ENCODE data around the gene KCNAB1.
"Not testable (repeated sequence)": the region's sequence is repeated elsewhere in the genome, so short reads cannot be mapped to it uniquely, and the experiment has no call there.

The KCNAB1 gene

GRCh38 chr3:156226676-156227420 lies 106.5 kb downstream of the KCNAB1 start:
- no peak for DNase-seq

- no peak for DNase-seq
Observed at GRCh38 chr3:156227704-156228103, 107.3 kb downstream of the KCNAB1 start.

DNA sequence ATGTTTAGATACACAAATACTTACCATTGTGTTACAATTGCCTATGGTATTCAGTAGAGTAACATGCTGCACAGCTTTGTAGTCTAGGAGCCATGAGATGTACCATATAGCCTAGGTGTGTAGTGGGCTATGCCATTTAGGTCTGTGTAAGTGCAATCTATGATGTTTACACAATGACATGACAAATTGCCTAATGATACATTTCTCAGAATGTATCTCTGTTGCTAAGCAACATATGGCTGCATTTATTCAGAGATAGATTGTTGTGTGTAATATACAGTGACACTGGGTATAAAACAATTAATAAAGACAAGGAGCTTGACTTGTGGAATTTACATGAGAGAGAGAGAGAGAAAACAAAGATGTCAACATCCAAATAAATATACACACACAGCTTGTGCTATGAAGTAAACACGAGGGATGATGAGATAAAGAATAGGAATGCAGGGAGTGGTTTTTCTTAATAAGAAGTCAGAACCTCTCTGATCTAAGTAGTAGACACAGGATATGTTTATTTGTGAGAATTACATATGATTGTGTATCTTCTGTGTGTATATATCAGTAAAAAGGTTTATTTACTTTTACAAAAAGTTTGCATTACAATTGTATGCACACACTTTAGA lies 110.0 kb downstream of the KCNAB1 start:
- no peak for DNase-seq

GRCh38 chr3:156231221-156231620 lies 110.8 kb downstream of the KCNAB1 start:
- not testable (repeated sequence) for DNase-seq

DNA sequence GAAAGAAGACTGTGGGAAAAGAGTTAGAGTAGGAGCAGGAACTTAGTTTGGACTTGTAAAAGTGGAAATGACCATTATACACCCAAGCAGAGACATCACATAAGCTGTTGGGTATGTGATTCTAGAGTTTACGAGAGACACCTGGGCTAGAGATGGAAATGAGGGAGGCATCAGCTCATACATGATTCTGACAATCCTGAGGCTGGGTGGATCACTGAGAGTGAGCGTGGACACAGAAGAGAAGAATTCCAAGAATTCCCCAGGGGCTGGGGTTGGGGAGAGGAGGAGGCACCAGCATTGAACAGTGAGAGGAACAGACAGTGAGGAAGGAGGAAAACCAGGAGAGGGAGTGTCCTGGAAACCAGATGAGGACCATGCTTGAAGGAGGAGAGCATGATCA lies 113.5 kb downstream of the KCNAB1 start:
- DNase-seq, result no peak

GRCh38 chr3:156236556-156237260 lies 116.3 kb downstream of the KCNAB1 start:
- no peak for DNase-seq

- DNase-seq, result no peak
Observed at GRCh38 chr3:156240642-156241041, 120.3 kb downstream of the KCNAB1 start.

GRCh38 chr3:156246961-156247725 lies 126.8 kb downstream of the KCNAB1 start:
- DNase-seq, result no peak

DNA sequence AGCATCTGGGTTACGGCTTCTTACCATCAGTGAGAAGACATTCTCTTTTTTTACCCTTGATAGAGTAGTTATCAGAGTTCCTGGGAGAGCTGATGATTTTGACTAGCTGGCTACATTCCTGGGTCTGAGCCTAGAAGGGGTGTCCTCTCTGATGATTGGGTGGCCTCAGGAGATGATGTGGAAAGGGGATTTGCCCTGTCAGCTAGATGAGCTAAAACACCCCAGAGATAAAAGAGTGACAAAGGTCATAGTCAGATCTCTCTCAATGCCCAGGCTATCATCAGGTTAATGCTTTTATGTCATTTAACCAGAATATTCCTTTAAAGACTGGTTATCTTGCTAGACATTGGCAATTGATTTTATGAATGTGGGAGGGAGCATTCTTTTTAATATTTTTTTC lies 130.2 kb downstream of the KCNAB1 start:
- no peak for DNase-seq

DNA sequence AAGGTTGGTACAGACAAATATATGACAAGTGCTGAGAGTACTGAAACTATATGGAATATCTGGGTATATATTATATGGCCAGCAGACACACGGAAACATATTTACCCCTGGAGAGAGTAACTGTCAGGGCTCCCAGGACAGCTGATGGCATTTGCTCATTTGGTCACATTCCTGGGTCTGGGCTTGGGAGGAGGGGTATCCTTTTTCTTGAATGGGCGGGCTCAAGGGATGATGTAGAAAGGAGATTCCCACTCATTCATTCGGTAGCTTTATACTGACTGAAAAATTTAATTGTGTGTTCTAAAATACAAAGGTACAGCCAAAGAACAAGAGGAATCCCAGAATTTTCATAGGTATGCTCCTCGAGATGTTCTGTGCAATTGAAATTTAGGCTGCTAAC lies 131.0 kb downstream of the KCNAB1 start:
- DNase-seq, result no peak

DNA sequence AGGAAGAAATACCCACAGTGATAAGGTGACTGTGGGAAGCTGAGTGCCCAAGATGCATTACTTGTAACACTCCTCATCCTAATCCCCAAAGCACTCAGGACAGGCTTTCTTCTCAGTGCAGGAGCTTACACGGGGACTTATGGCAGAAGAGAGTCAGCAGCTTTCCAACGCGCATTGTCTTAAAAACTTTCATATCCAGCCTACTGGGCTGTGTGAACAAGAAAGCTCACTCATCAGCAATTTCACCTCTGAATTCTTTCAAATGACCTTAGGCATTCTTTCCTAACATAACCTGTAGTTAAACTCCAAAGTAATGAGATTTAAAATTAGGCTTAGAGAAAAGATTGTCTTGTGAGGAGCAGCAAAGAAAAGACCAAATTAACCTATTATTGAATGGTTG lies 132.3 kb downstream of the KCNAB1 start:
- no peak for DNase-seq

- DNase-seq, result no peak
Observed at GRCh38 chr3:156253150-156253549, 132.8 kb downstream of the KCNAB1 start.

- DNase-seq, result no peak
Observed at GRCh38 chr3:156256256-156256655, 135.9 kb downstream of the KCNAB1 start.

- no peak for DNase-seq
Observed at GRCh38 chr3:156256945-156257344, 136.6 kb downstream of the KCNAB1 start.

GRCh38 chr3:156258301-156258700 lies 137.9 kb downstream of the KCNAB1 start:
- DNase-seq, result no peak

- no peak for DNase-seq
Observed at GRCh38 chr3:156259896-156260295, 139.5 kb downstream of the KCNAB1 start.

GRCh38 chr3:156260331-156260730 lies 140.0 kb downstream of the KCNAB1 start:
- no peak for DNase-seq

DNA sequence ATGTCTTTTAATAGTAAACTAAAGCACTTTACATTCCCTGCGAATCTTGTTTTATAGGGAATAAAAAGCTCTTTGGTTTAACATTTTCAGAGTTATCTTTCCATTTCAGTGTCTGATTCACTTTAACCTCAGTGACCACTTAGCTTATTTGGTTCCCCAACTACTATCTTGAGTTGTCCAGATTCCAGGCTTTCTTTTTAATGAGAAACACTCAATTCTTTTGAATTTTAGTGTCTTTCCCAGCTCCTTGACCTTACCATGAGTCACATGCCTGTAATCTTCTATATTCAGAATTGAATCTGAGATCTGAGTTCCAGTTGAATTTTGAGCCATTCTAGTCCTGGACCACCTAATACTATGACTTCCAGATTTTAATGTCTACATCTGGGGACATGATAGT lies 144.4 kb downstream of the KCNAB1 start:
- no peak for DNase-seq

DNA sequence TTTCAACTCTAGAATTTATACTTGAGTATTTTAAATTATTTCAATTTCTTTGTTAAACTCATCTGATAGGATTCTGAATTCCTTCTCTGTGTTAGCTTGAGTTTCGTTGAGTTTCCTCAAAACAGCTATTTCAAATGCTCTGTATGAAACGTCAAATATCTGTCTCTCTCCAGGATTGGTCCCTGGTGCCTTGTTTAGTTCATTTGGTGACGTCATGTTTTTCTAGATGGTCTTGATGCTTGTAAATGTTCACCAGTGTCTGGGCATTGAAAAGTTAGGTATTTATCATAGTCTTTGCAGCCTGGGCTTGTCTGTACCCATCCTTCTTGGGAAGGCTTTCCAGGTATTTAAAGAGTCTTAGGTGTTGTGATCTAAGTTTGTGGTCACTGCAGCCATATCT lies 151.1 kb downstream of the KCNAB1 start:
- DNase-seq, result no peak

DNA sequence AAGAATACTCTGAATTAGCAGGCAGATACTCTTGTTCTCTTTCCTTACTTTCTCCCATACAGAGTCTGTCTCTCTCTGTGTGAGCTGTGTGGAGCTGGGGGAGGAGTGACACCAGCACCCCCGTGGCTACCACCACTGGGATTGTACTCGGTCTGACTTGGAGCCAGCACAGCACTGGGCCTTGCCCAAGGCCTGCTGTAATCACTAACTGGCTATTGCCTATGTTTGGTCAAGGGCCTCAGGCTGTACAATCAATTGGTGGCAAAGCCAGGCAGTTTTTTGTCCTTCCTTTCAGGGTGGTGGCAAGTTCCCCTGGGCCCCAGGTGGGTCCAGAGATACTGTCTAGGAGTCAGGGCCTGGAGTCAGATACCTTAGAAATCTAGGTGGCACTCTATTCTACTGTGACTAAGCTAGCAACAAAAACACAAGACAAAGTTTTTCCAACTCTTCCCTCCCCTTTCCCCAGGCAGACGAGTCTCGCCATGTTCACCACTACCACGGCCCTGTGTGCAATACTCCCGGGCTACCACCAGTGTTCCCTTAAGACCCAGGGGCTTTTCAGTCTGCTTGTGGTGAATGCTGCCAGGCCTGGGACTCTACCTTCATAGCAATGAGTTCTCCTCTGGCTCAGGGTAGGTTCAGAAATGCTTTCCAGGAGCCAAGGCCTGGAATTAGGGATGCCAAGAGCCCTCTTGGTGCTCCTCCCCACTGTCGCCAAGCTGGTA lies 151.8 kb downstream of the KCNAB1 start:
- no peak for DNase-seq

- DNase-seq, result no peak
Observed at GRCh38 chr3:156273111-156273694, 152.8 kb downstream of the KCNAB1 start.

DNA sequence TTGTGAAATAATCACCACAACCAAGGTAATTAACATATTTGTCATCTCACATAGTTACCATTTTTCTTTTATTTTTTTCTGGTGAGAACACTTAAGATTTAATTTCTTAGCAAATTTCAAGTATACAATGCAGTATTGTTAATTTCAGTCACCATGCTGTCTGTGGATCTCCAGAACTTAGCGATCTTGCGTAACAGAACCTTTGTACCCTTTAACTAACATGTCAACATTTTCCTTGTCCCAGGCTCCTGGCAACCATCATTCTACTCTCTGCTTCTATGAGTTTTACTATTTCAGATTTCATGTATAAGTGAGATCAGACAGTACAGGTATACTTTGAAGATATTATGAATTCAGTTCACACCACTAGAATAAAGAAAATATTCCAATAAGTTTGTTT lies 154.4 kb downstream of the KCNAB1 start:
- DNase-seq, result no peak

Measured in stimulated activated CD4-positive, alpha-beta T cell treated with anti-CD3 and anti-CD28 coated beads, Interleukin-4, amount 100 ng/mL, for 24 hours (primary cell).